ENCODE measurements around the gene TBCB. TPM values are rescaled to one million over a fixed set of nuclear protein-coding genes. Genes with fewer than 3 reads are reported as not detected.

The TBCB gene
- 84.8 and 90.6 TPM in 2 replicates for polyA plus RNA-seq

GRCh38 chr19:36115453-36116343 lies at the start of gene TBCB:
Gene TBCB, plus strand, starts transcription at chr19:36115468. Its CDS starts 93 bp downstream, at chr19:36115561.

GRCh38 chr19:36110487-36111199 lies 4.6 kb upstream of the TBCB start, which contains the start of gene OVOL3:
Gene OVOL3, plus strand, starts transcription at chr19:36111143. Its CDS starts 60 bp downstream, at chr19:36111203.

GRCh38 chr19:36114721-36115452 lies 381 bp upstream of the TBCB start, which contains the start of gene POLR2I:
Gene POLR2I, minus strand, starts transcription at chr19:36114875. Its CDS starts 19 bp downstream, at chr19:36114856.

GRCh38 chr19:36139473-36140303 lies 24.4 kb downstream of the TBCB start, which contains the start of gene CAPNS1:
Gene CAPNS1, plus strand, starts transcription at chr19:36140066. Its CDS starts 946 bp downstream, at chr19:36141012.

GRCh38 chr19:36152352-36153091 lies 37.3 kb downstream of the TBCB start, which contains the start of gene COX7A1:
Gene COX7A1, minus strand, starts transcription at chr19:36152447. Its CDS starts 40 bp downstream, at chr19:36152407.

Other genes starting within 250 kb of the TBCB start
- 223 and 377 TPM in 2 replicates for gene APLP1, start 246.9 kb upstream of the TBCB start, polyA plus RNA-seq
- 1.5 and 1.8 TPM in 2 replicates for gene NFKBID, start 214.9 kb upstream of the TBCB start, polyA plus RNA-seq
- gene HCST, start 212.9 kb upstream of the TBCB start, polyA plus RNA-seq, result 2.0 and 3.8 TPM in 2 replicates
- 0.70 TPM in 1 of 2 replicates, not detected in the other for gene TYROBP, start 207.2 kb upstream of the TBCB start, polyA plus RNA-seq
- 0.15 and 0.60 TPM in 2 replicates for gene LRFN3, start 179.1 kb upstream of the TBCB start, polyA plus RNA-seq
- gene SDHAF1, start 120.3 kb upstream of the TBCB start, polyA plus RNA-seq, result 6.4 and 14.1 TPM in 2 replicates
- 3.4 and 4.6 TPM in 2 replicates for gene SYNE4, start 106.7 kb upstream of the TBCB start, polyA plus RNA-seq
- 1.9 and 9.9 TPM in 2 replicates for gene ALKBH6, start 101.3 kb upstream of the TBCB start, polyA plus RNA-seq
- 34.3 and 46.5 TPM in 2 replicates for gene CLIP3, start 82.6 kb upstream of the TBCB start, polyA plus RNA-seq
- 1.3 and 2.7 TPM in 2 replicates for gene THAP8, start 61.2 kb upstream of the TBCB start, polyA plus RNA-seq
- 1.9 TPM in 1 of 2 replicates, not detected in the other for gene WDR62, start 60.6 kb upstream of the TBCB start, polyA plus RNA-seq
- gene OVOL3, start 4.3 kb upstream of the TBCB start, polyA plus RNA-seq, result not detected in 2 replicates
- gene POLR2I, start 593 bp upstream of the TBCB start, polyA plus RNA-seq, result 314 and 340 TPM in 2 replicates
- gene CAPNS1, start 24.6 kb downstream of the TBCB start, polyA plus RNA-seq, result 272 and 360 TPM in 2 replicates
- 639 and 665 TPM in 2 replicates for gene COX7A1, start 37.0 kb downstream of the TBCB start, polyA plus RNA-seq
- gene ZNF565, start 99.2 kb downstream of the TBCB start, polyA plus RNA-seq, result 0.69 and 5.6 TPM in 2 replicates
- 23.3 and 28.6 TPM in 2 replicates for gene ZNF146, start 99.6 kb downstream of the TBCB start, polyA plus RNA-seq